MCF 10A (cell line): ENCODE data around the gene INO80D. TPM values are rescaled to one million over a fixed set of nuclear protein-coding genes. Genes with fewer than 3 reads are reported as not detected.
"Not testable (repeated sequence)": the region's sequence is repeated elsewhere in the genome, so short reads cannot be mapped to it uniquely, and the experiment has no call there.

ENCODE experiments used
- Bru-seq: library from RNA; stranded (reverse); fragments of 400-500 nt; gene quantifications from one replicate; lab custom pipeline; 2021; lab: Mats Ljungman, UMichigan
- BruChase-seq, 2 experiments: library from RNA; stranded (reverse); fragments of 400-500 nt; gene quantifications; one replicate each; lab custom pipeline; 2021; lab: Mats Ljungman, UMichigan
- BruUV-seq: library from RNA; stranded (reverse); fragments of 400-500 nt; replicated peaks from 2 replicates; lab custom pipeline; 2021; lab: Mats Ljungman, UMichigan
- CTCF ChIA-PET: fragments of 300-600 bp; sonication (Branson Sonifier 250); formaldehyde crosslinking; extraction: SDS; loops from one replicate; lab custom pipeline; 2021; ENCODE audit warnings: antibody characterized with exemption, inconsistent platforms; lab: Yijun Ruan, JAX
- POLR2A ChIA-PET: fragments of 300-600, 350-650 bp; sonication (Branson Sonifier 250); formaldehyde crosslinking; extraction: SDS; loops from one replicate; lab custom pipeline; 2020; ENCODE audit warnings: antibody characterized with exemption, inconsistent platforms; lab: Yijun Ruan, JAX
- DNase-seq: peaks from one replicate; pipeline ENCODE4 v3.0.0-alpha.2; 2018; ENCODE audit not compliant: unreplicated experiment
- H3K27ac Mint-ChIP-seq: one replicate; pipeline ENCODE4 v1.8.0; 2022; ENCODE audit warnings: mild to moderate bottlenecking, low read depth, mixed read lengths; ENCODE audit not compliant: unreplicated experiment
- H3K27me3 Mint-ChIP-seq: one replicate; pipeline ENCODE4 v1.8.0; 2022; ENCODE audit warnings: mixed read lengths; ENCODE audit not compliant: insufficient read depth, unreplicated experiment
- H3K36me3 Mint-ChIP-seq: one replicate; pipeline ENCODE4 v1.8.0; 2022; ENCODE audit warnings: mild to moderate bottlenecking, moderate library complexity, mixed read lengths; ENCODE audit not compliant: insufficient read depth, unreplicated experiment
- H3K4me1 Mint-ChIP-seq: one replicate; pipeline ENCODE4 v1.8.0; 2022; ENCODE audit warnings: mixed read lengths; ENCODE audit not compliant: insufficient read depth, unreplicated experiment
- H3K4me3 Mint-ChIP-seq: one replicate; pipeline ENCODE4 v1.8.0; 2022; ENCODE audit warnings: mild to moderate bottlenecking, moderate library complexity, mixed read lengths; ENCODE audit not compliant: unreplicated experiment
- H3K9me3 Mint-ChIP-seq: one replicate; pipeline ENCODE4 v1.8.0; 2022; ENCODE audit warnings: mixed read lengths; ENCODE audit not compliant: unreplicated experiment
- CTCF ChIP-seq: fragments of 200-600 bp; IDR thresholded peaks from one replicate; pipeline ENCODE4 v1.8.0; 2022; ENCODE audit warnings: antibody characterized with exemption, mild to moderate bottlenecking; ENCODE audit not compliant: unreplicated experiment
- intact Hi-C: fragments of 100-400 bp; cut with micrococcal nuclease; formaldehyde crosslinking; loops from 2 replicates; pipeline ENCODE4 v1.14.1; 2022
- long read RNA-seq: library from polyadenylated mRNA; stranded (forward); transcript quantifications from one replicate; pipeline ENCODE4 v2.0.0, GENCODE V29; 2022
- total RNA-seq: library from RNA; stranded (reverse); gene quantifications from 2 replicates; pipeline ENCODE4 v1.2.3, GENCODE V29; 2022

Gene INO80D
- total RNA-seq (18.7 and 21.6 TPM in 2 replicates), Bru-seq, nascent RNA (percentile 83 among the genes with signal in this experiment), BruChase-seq, experiment 1, labeled RNA remaining after a 6-hour chase (percentile 85 among the genes with signal in this experiment), BruChase-seq, experiment 2, labeled RNA remaining after a 2-hour chase (percentile 91 among the genes with signal in this experiment)
- long read RNA-seq, partial matches to known transcripts: 0 of 3 reads
- long read RNA-seq, other reads (novel, unspliced or antisense): 3 of 3 reads

GRCh38 chr2:206085742-206086445, at the start of gene INO80D:
Gene INO80D, minus strand, starts transcription at chr2:206086174. Its CDS starts 23,158 bp downstream, at chr2:206063016.
- intact Hi-C loops: loop anchor here (1.0 kb wide), 1 partner anchor 73 kb away; the partner anchor contains the start of genes EEF1B2 and NDUFS1
- BruUV-seq: TSS peak; percentile 55
- Mint-ChIP-seq H3K27me3 (no peaks in the 10 kb centered on the region), H3K4me3 (peak within 1 kb of the TSS; percentile 94), H3K4me1 (peaks cover 11% of the 10 kb centered on the region), H3K36me3 (peaks cover 20% of the 10 kb centered on the region), H3K9me3 (no peaks in the 10 kb centered on the region), H3K27ac (peak within 1 kb of the TSS; percentile 97)
- CTCF ChIA-PET: interaction anchor here (0.6 to 0.9 kb wide), 6 partner anchors 54 to 897 kb away, joined by 3 read pairs; no protein-coding TSS in a partner anchor
- DNase-seq: peak; percentile 86
- peak; percentile 26 for TF ChIP-seq CTCF
- POLR2A ChIA-PET: interaction anchor here (0.6 to 2.9 kb wide), 15 partner anchors 10 to 679 kb away, joined by 3 to 17 read pairs (median 3); partner anchors contain the start of genes EEF1B2, MDH1B and NDUFS1

- Mint-ChIP-seq H3K36me3 (peaks cover 96% of the 10 kb centered on the region), H3K9me3 (no peaks in the 10 kb centered on the region)
- intact Hi-C loops: no loop called here
These were observed 41.7 kb upstream of the INO80D start for GRCh38 chr2:206127656-206128055.

DNA sequence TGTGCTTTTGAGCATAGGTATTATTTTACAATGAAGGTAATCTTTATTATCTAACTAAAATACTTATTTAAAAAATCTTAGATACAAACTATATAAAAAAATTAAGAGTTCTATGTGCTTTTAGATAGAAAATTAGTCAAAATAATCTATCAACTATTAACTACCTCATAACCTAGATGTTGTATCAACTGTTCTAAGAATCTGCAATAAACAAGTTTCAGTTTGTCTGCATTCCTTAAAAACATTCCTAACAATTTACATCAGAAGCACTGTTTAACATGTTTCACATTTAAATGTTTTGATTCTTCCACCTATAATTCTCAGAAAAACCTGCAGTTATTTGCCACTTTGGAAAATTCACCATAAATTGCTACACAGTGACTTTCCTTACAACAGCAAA, 39.9 kb upstream of the INO80D start:
- H3K27ac Mint-ChIP-seq: no peak overlapping the region
- intact Hi-C loops: no loop called here
- no peak for TF ChIP-seq CTCF
- no peak overlapping the region for H3K4me3 Mint-ChIP-seq
- POLR2A ChIA-PET: interaction anchor here (1.6 kb wide), 1 partner anchor 13 kb away, joined by 4 read pairs; no protein-coding TSS in a partner anchor
- H3K4me1 Mint-ChIP-seq: no peaks in the 10 kb centered on the region
- H3K27me3 Mint-ChIP-seq: no peaks in the 10 kb centered on the region
- no TSS peak for BruUV-seq
- DNase-seq: no peak
- peaks cover 91% of the 10 kb centered on the region for H3K36me3 Mint-ChIP-seq
- CTCF ChIA-PET: interaction anchor here (1.1 kb wide), 1 partner anchor 25 kb away, joined by 3 read pairs; no protein-coding TSS in a partner anchor
- H3K9me3 Mint-ChIP-seq: no peaks in the 10 kb centered on the region

More at GRCh38 chr2:206127656-206128055, 41.7 kb upstream of the INO80D start:
- BruUV-seq: no TSS peak
- DNase-seq: no peak
- CTCF ChIA-PET: interaction anchor here (0.8 to 1.1 kb wide), 2 partner anchors 8 to 41 kb away, joined by 3 to 4 read pairs; no protein-coding TSS in a partner anchor
- Mint-ChIP-seq H3K4me3 (no peak overlapping the region), H3K27ac (no peak overlapping the region), H3K4me1 (no peaks in the 10 kb centered on the region), H3K27me3 (no peaks in the 10 kb centered on the region)
- POLR2A ChIA-PET: interaction anchor here (1.3 to 1.9 kb wide), 4 partner anchors 15 to 44 kb away, joined by 3 to 6 read pairs (median 4); partner anchors contain the start of gene INO80D
- no peak for TF ChIP-seq CTCF

DNA sequence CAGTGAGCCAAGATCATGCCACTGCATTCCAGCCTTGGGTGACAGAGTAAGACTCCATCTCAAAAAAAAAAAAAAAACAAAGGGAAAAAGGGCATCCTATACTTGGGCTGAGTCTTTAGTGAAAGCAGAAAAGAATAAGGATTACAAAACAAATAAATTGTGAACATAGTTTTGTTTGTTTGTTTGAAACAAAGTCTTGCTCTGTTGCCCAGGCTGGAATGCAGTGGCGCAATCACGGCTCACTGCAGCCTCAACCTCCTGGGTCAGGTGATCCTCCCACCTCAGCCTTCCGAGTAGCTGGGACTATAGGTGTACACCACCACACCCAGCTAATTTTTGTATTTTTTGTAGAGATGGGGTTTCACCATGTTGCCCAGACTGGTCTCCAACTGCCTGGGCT, 36.6 kb upstream of the INO80D start:
- intact Hi-C loops, H3K4me3 Mint-ChIP-seq, DNase-seq, H3K9me3 Mint-ChIP-seq, BruUV-seq, H3K27ac Mint-ChIP-seq, H3K27me3 Mint-ChIP-seq, CTCF ChIA-PET, H3K4me1 Mint-ChIP-seq: not testable (repeated sequence)
- peaks cover 69% of the 10 kb centered on the region for H3K36me3 Mint-ChIP-seq
- POLR2A ChIA-PET: interaction anchor here (0.8 kb wide), 2 partner anchors 11 to 21 kb away, joined by 4 to 5 read pairs; no protein-coding TSS in a partner anchor
